PC-9 (cell line): Measurements from ENCODE around the gene NFIX.

Experiments
- EZH2 ChIP-seq: fragments of 200-600 bp; sonication (generic); IDR thresholded peaks from 2 replicates; pipeline ENCODE4 v1.8.0; 2017; ENCODE audit warnings: antibody characterized with exemption, low read depth
- TF ChIP-seq, protein P1 (sequence below): fragments of 200-600 bp; sonication (generic); conservative IDR thresholded peaks from 2 replicates; pipeline ENCODE4 v1.6.1; 2017; ENCODE audit warnings: mixed run types, antibody characterized with exemption, mild to moderate bottlenecking, moderate library complexity

DNA sequence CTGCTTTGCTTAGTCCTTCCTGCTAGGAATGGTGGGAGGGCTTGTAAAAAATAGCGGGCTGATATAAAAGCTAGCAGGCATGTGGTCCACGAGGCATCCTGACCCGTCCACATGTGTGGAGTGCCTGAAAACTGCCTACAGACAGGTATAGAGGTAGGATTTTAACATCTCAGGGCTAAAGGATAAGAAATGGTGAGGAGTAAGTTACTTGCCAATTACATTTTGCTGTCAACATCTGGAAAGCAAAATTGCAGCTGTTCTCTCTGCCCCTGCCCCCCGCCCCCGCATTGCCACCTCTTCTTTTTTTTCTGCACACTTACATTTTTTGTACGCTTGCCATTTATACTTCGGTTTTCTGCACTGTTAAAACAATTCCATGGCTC lies 21.0 kb downstream of the NFIX start:
- TF ChIP-seq, protein P1, sequence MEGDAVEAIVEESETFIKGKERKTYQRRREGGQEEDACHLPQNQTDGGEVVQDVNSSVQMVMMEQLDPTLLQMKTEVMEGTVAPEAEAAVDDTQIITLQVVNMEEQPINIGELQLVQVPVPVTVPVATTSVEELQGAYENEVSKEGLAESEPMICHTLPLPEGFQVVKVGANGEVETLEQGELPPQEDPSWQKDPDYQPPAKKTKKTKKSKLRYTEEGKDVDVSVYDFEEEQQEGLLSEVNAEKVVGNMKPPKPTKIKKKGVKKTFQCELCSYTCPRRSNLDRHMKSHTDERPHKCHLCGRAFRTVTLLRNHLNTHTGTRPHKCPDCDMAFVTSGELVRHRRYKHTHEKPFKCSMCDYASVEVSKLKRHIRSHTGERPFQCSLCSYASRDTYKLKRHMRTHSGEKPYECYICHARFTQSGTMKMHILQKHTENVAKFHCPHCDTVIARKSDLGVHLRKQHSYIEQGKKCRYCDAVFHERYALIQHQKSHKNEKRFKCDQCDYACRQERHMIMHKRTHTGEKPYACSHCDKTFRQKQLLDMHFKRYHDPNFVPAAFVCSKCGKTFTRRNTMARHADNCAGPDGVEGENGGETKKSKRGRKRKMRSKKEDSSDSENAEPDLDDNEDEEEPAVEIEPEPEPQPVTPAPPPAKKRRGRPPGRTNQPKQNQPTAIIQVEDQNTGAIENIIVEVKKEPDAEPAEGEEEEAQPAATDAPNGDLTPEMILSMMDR, result no peak
- TF ChIP-seq EZH2, result no peak
